Keratinocyte (primary cell): ENCODE data around the gene NME3. TPM values are rescaled to one million over a fixed set of nuclear protein-coding genes. Genes with fewer than 3 reads are reported as not detected.
A peak's percentile ranks its signal among the peaks of the same experiment; 100 is the strongest.

Source experiments
- DNase-seq: peaks from one replicate; pipeline ENCODE4 v3.0.0-alpha.2; 2011; ENCODE audit warnings: low read depth, missing footprints, low spot score
- FAIRE-seq: peaks from 2 replicates; lab custom pipeline; 2011; peaks lifted over from hg19 to GRCh38; lab: Jason Lieb, UNC
- H2AFZ ChIP-seq: 2 replicates; pipeline ENCODE4 v1.6.0; 2012; ENCODE audit warnings: low read length, control low read depth, inconsistent platforms; ENCODE audit not compliant: control insufficient read depth
- H3K27ac ChIP-seq: 2 replicates; pipeline ENCODE4 v1.5.1; 2011; ENCODE audit warnings: low read length; ENCODE audit not compliant: control insufficient read depth, insufficient read depth
- H3K27me3 ChIP-seq: 3 replicates; pipeline ENCODE4 v1.6.0; 2011; ENCODE audit warnings: low read length; ENCODE audit not compliant: control insufficient read depth, insufficient read depth; ENCODE audit errors: extremely low read depth
- H3K36me3 ChIP-seq, 2 experiments: 2 replicates in 1 of 2; 3 replicates in 1 of 2; pipeline ENCODE4 v1.5.1; 2011; ENCODE audit warnings: low read length in 2 of 2, mild to moderate bottlenecking in 1 of 2; ENCODE audit not compliant: control insufficient read depth in 2 of 2, insufficient read depth in 2 of 2; ENCODE audit errors: extremely low read depth in 1 of 2
- H3K4me1 ChIP-seq: 3 replicates; pipeline ENCODE4 v1.5.1; 2011; ENCODE audit warnings: low read length; ENCODE audit not compliant: control insufficient read depth, insufficient read depth; ENCODE audit errors: extremely low read depth
- H3K4me2 ChIP-seq: 3 replicates; pipeline ENCODE4 v1.6.0; 2011; ENCODE audit warnings: low read depth, low read length; ENCODE audit not compliant: control insufficient read depth, insufficient read depth; ENCODE audit errors: extremely low read depth
- H3K4me3 ChIP-seq, 3 experiments: fragments of 200-600 bp in 1 of 3; sonication (generic) in 1 of 3; 2 replicates in 2 of 3; 3 replicates in 1 of 3; pipeline ENCODE4 v1.5.1; 2011 to 2016; ENCODE audit warnings: low read length in 3 of 3, mild to moderate bottlenecking in 3 of 3, control low read depth in 2 of 3, inconsistent platforms in 1 of 3, low read depth in 1 of 3, mixed read lengths in 1 of 3, mixed run types in 1 of 3, moderate library complexity in 1 of 3; ENCODE audit not compliant: control insufficient read depth in 2 of 3, insufficient read depth in 2 of 3; ENCODE audit errors: extremely low read depth in 1 of 3
- H3K79me2 ChIP-seq: 2 replicates; pipeline ENCODE4 v1.6.0; 2012; ENCODE audit warnings: low read length; ENCODE audit not compliant: control insufficient read depth, insufficient read depth
- H3K9ac ChIP-seq: 3 replicates; pipeline ENCODE4 v1.6.0; 2011; ENCODE audit warnings: low read length; ENCODE audit not compliant: control insufficient read depth, insufficient read depth; ENCODE audit errors: extremely low read depth
- H3K9me1 ChIP-seq: 3 replicates; pipeline ENCODE4 v1.6.0; 2011; ENCODE audit warnings: low read length; ENCODE audit not compliant: control insufficient read depth, insufficient read depth; ENCODE audit errors: extremely low read depth
- H3K9me3 ChIP-seq: 2 replicates; pipeline ENCODE4 v1.5.1; 2012; ENCODE audit warnings: low read depth, low read length; ENCODE audit not compliant: control insufficient read depth
- H4K20me1 ChIP-seq: 3 replicates; pipeline ENCODE4 v1.6.0; 2011; ENCODE audit warnings: low read length; ENCODE audit not compliant: control insufficient read depth, insufficient read depth; ENCODE audit errors: extremely low read depth
- CTCF ChIP-seq, 3 experiments: IDR thresholded peaks in 1 of 3; conservative IDR thresholded peaks in 1 of 3; optimal IDR thresholded peaks in 1 of 3; 2 replicates in 2 of 3; 3 replicates in 1 of 3; pipeline versions ENCODE3 to v1.5.1; 2011; ENCODE audit warnings: low read length in 3 of 3, mild to moderate bottlenecking in 3 of 3, moderate library complexity in 2 of 3, control low read depth in 1 of 3, inconsistent platforms in 1 of 3; ENCODE audit not compliant: insufficient read depth in 2 of 3; ENCODE audit errors: extremely low read depth in 1 of 3
- EZH2 ChIP-seq: IDR thresholded peaks from one replicate; pipeline ENCODE4 v1.6.1; 2012; ENCODE audit warnings: inconsistent platforms, mild to moderate bottlenecking, low read length, moderate library complexity
- dilution Hi-C: fragments of 300-500 bp; cut with MboI; formaldehyde crosslinking; loops from one replicate; pipeline ENCODE4 v1.7.0; 2020; ENCODE audit warnings: low sequenced_read_pairs; ENCODE audit not compliant: extremely low pct_ligation_motif_present
- polyA plus RNA-seq, 5 experiments: library from polyadenylated mRNA; depleted of rRNA in 3 of 5; stranded (reverse) in 3 of 5; stranded (forward) in 1 of 5; unstranded in 1 of 5; fragments of >200 nt; gene quantifications; 1 replicate in 1 of 5; 2 replicates in 3 of 5; 3 replicates in 1 of 5; pipeline versions ENCODE4 v1.2.1 to v1.2.3, GENCODE V29; 2011 to 2012; ENCODE audit warnings: missing spikeins in 2 of 5, low read depth in 1 of 5, low replicate concordance in 1 of 5

Gene NME3
- polyA plus RNA-seq, 1 donor (not counting 4 experiments of a cell fraction or from before 2014, with no cell fraction given): 10.1 TPM

- Histone ChIP-seq H3K9me1 (no peaks in the 10 kb centered on the region), H3K27me3 (no peaks in the 10 kb centered on the region), H3K79me2 (no peaks in the 10 kb centered on the region), H4K20me1 (no peaks in the 10 kb centered on the region), H3K4me2 (no peak overlapping the region), H3K36me3 (peaks cover 17 to 34% of the 10 kb centered on the region in 2 experiments), H3K9me3 (no peaks in the 10 kb centered on the region), H3K4me3 (no peak overlapping the region), H3K9ac (no peak overlapping the region), H3K4me1 (peaks cover 3% of the 10 kb centered on the region), H3K27ac (no peak overlapping the region), H2AFZ (no peak overlapping the region)
- no peak for FAIRE-seq
- TF ChIP-seq EZH2 (no peak), CTCF (optimal IDR thresholded peaks at IDR 0.05 in 1 of 3, IDR thresholded peaks at IDR 0.05 in 1 of 3, conservative IDR thresholded peaks at IDR 0.05 in 1 of 3; ENCODE audit: extremely low read depth in 1 of 3, insufficient read depth in 2 of 3, low read length in 3 of 3) (peak; percentile 37 to 87 (median 60))
- DNase-seq: no peak
- dilution Hi-C loops: no loop called here
Measured at GRCh38 chr16:1763521-1764511, 7.5 kb downstream of the NME3 start.

GRCh38 chr16:1762879-1763520 lies 8.3 kb downstream of the NME3 start:
- FAIRE-seq: no peak
- peaks cover 17 to 34% of the 10 kb centered on the region in 2 experiments for H3K36me3 ChIP-seq
- dilution Hi-C loops: no loop called here

More at GRCh38 chr16:1762879-1763520, 8.3 kb downstream of the NME3 start:
- TF ChIP-seq CTCF (optimal IDR thresholded peaks at IDR 0.05 in 1 of 3, IDR thresholded peaks at IDR 0.05 in 1 of 3, conservative IDR thresholded peaks at IDR 0.05 in 1 of 3; ENCODE audit: extremely low read depth in 1 of 3, insufficient read depth in 2 of 3, low read length in 3 of 3) (no peak), EZH2 (no peak)
- H3K27ac ChIP-seq: no peak overlapping the region
- H3K9me3 ChIP-seq: no peaks in the 10 kb centered on the region
- H3K9ac ChIP-seq: no peak overlapping the region
- H3K9me1 ChIP-seq: no peaks in the 10 kb centered on the region
- peaks cover 3% of the 10 kb centered on the region for H3K4me1 ChIP-seq
- H4K20me1 ChIP-seq: no peaks in the 10 kb centered on the region
- no peaks in the 10 kb centered on the region for H3K79me2 ChIP-seq
- H2AFZ ChIP-seq: no peak overlapping the region
- no peak for DNase-seq
- no peak overlapping the region for H3K4me2 ChIP-seq
- no peaks in the 10 kb centered on the region for H3K27me3 ChIP-seq
- no peak overlapping the region for H3K4me3 ChIP-seq
